ENCODE data around the gene MRPS26.

- TF ChIP-seq ZNF274 (IDR thresholded peaks at IDR 0.05; ENCODE audit: low read depth, low read length), result no peak
- TF ChIP-seq POLR2A (IDR thresholded peaks at IDR 0.05; ENCODE audit: borderline replicate concordance, extremely low read depth, insufficient read depth, insufficient read length), result no peak
- TF ChIP-seq CTCF (IDR thresholded peaks at IDR 0.05 in 2 of 3, conservative IDR thresholded peaks at IDR 0.05 in 1 of 3; ENCODE audit: borderline replicate concordance in 1 of 3, insufficient read depth in 1 of 3, low read depth in 2 of 3, low read length in 2 of 3), result no peak
- TF ChIP-seq ATF3 (IDR thresholded peaks at IDR 0.05), result no peak
- no peak for TF ChIP-seq FOSL1 (IDR thresholded peaks at IDR 0.05; ENCODE audit: low read depth)
These were observed 6.4 kb upstream of the MRPS26 start for GRCh38 chr20:3039426-3039825.

Measured in HCT116 (cell line).